CD14-positive monocyte (primary cell): ENCODE measurements around the gene OSBP2. TPM values are rescaled to one million over a fixed set of nuclear protein-coding genes. Genes with fewer than 3 reads are reported as not detected.

Experiments
- DNase-seq, 3 donors: peaks; one replicate each; pipeline ENCODE4 v3.0.0-alpha.2; 2011 to 2022
- H2AFZ ChIP-seq: 2 replicates; pipeline ENCODE4 v1.6.0; 2012; ENCODE audit warnings: mild to moderate bottlenecking, low read depth, low read length, inconsistent platforms; ENCODE audit not compliant: insufficient read depth, poor library complexity, severe bottlenecking
- H3K27ac ChIP-seq, 2 donors: 1 replicate in 1 of 2; 2 replicates in 1 of 2; pipeline ENCODE4 v1.5.1; 2012 to 2013; ENCODE audit warnings: low read length in 2 of 2, control low read depth in 1 of 2, inconsistent platforms in 1 of 2, low read depth in 1 of 2, mild to moderate bottlenecking in 1 of 2
- H3K27me3 ChIP-seq, 2 donors: one replicate each; pipeline versions ENCODE4 v1.6.0 to v1.6.1; 2011 to 2013; ENCODE audit warnings: low read length in 2 of 2; ENCODE audit not compliant: control insufficient read depth in 2 of 2, insufficient read depth in 2 of 2
- H3K36me3 ChIP-seq, 2 donors: replicated peaks in 1 of 2; 1 replicate in 1 of 2; 2 replicates in 1 of 2; pipeline versions ENCODE4 v1.5.1 to v1.6.1; 2012 to 2013; ENCODE audit warnings: low read length in 2 of 2, control low read depth in 1 of 2, inconsistent platforms in 1 of 2, mild to moderate bottlenecking in 1 of 2; ENCODE audit not compliant: insufficient read depth in 2 of 2, control insufficient read depth in 1 of 2
- H3K4me1 ChIP-seq, 2 donors: 1 replicate in 1 of 2; 2 replicates in 1 of 2; pipeline versions ENCODE4 v1.5.1 to v1.6.1; 2012 to 2013; ENCODE audit warnings: low read length in 2 of 2, control low read depth in 1 of 2, inconsistent platforms in 1 of 2, mild to moderate bottlenecking in 1 of 2, moderate library complexity in 1 of 2; ENCODE audit not compliant: insufficient read depth in 2 of 2, control insufficient read depth in 1 of 2
- H3K4me2 ChIP-seq: replicated peaks from 2 replicates; pipeline ENCODE3; 2012; ENCODE audit warnings: low read length, moderate library complexity, mild to moderate bottlenecking; ENCODE audit not compliant: poor library complexity, severe bottlenecking; ENCODE audit errors: extremely low read depth
- H3K4me3 ChIP-seq, 3 experiments: fragments of 200-600 bp in 1 of 3; sonication (generic) in 1 of 3; replicated peaks in 1 of 3; 1 replicate in 2 of 3; 2 replicates in 1 of 3; pipeline ENCODE4 v1.5.1; 2011 to 2013; ENCODE audit warnings: low read length in 3 of 3, mild to moderate bottlenecking in 3 of 3, control low read depth in 2 of 3, low read depth in 2 of 3, inconsistent platforms in 1 of 3, moderate library complexity in 1 of 3
- H3K79me2 ChIP-seq: 2 replicates; pipeline ENCODE4 v1.6.0; 2012; ENCODE audit warnings: mild to moderate bottlenecking, control low read depth, inconsistent platforms, low read length, moderate library complexity; ENCODE audit not compliant: insufficient read depth
- H3K9ac ChIP-seq: 2 replicates; pipeline ENCODE4 v1.6.0; 2017; ENCODE audit warnings: low read length, mild to moderate bottlenecking; ENCODE audit not compliant: insufficient read depth, poor library complexity, severe bottlenecking
- H3K9me3 ChIP-seq, 2 donors: replicated peaks in 1 of 2; 1 replicate in 1 of 2; 2 replicates in 1 of 2; pipeline versions ENCODE4 v1.5.1 to v1.6.1; 2012 to 2013; ENCODE audit warnings: low read length in 2 of 2, control low read depth in 1 of 2; ENCODE audit not compliant: control insufficient read depth in 1 of 2, insufficient read depth in 1 of 2
- H4K20me1 ChIP-seq: 2 replicates; pipeline ENCODE4 v1.6.0; 2012; ENCODE audit warnings: mild to moderate bottlenecking, low read length, control low read depth, moderate library complexity; ENCODE audit not compliant: insufficient read depth
- H3K27ac Mint-ChIP-seq, 7 donors: one replicate each; pipeline ENCODE4 v1.8.0; 2020; ENCODE audit warnings: mild to moderate bottlenecking in 7 of 7, mixed read lengths in 7 of 7, moderate library complexity in 6 of 7, inconsistent platforms in 2 of 7
- H3K27me3 Mint-ChIP-seq, 3 donors: one replicate each; pipeline ENCODE4 v1.8.0; 2021 to 2022; ENCODE audit warnings: low read depth in 3 of 3, mild to moderate bottlenecking in 3 of 3, mixed read lengths in 3 of 3, moderate library complexity in 3 of 3, inconsistent platforms in 1 of 3
- H3K36me3 Mint-ChIP-seq, 2 donors: one replicate each; pipeline ENCODE4 v1.8.0; 2020; ENCODE audit warnings: mixed read lengths in 2 of 2, inconsistent platforms in 1 of 2, mild to moderate bottlenecking in 1 of 2
- H3K4me1 Mint-ChIP-seq: one replicate; pipeline ENCODE4 v1.8.0; 2020; ENCODE audit warnings: mild to moderate bottlenecking, mixed read lengths
- H3K4me3 Mint-ChIP-seq, 2 donors: one replicate each; pipeline ENCODE4 v1.8.0; 2020; ENCODE audit warnings: mild to moderate bottlenecking in 2 of 2, mixed read lengths in 2 of 2, moderate library complexity in 1 of 2
- H3K9me3 Mint-ChIP-seq, 7 donors: one replicate each; pipeline ENCODE4 v1.8.0; 2020 to 2022; ENCODE audit warnings: mixed read lengths in 7 of 7, mild to moderate bottlenecking in 6 of 7, moderate library complexity in 6 of 7, inconsistent platforms in 2 of 7
- CTCF ChIP-seq: fragments of 200-600 bp; IDR thresholded peaks from one replicate; pipeline ENCODE4 v1.8.0; 2022; ENCODE audit warnings: antibody characterized with exemption, mild to moderate bottlenecking
- WGBS: methylation state at CpG from one replicate; pipeline ENCODE4 v1.1.5; 2013; ENCODE audit warnings: missing lambda C conversion rate; ENCODE audit not compliant: insufficient coverage; 5-methylcytosine and 5-hydroxymethylcytosine counted together
- intact Hi-C, 2 donors: fragments of 100-400 bp; cut with micrococcal nuclease; formaldehyde crosslinking; loops; one replicate each; pipeline versions ENCODE4 v1.15.0 to v1.15.1; 2023
- polyA plus RNA-seq, 3 donors: library from polyadenylated mRNA; depleted of rRNA in 1 of 3; unstranded in 2 of 3; stranded (reverse) in 1 of 3; fragments of 300-500 nt in 2 of 3; fragments of >200 nt in 1 of 3; fragmentation: Illumina TruSeq in 2 of 3; gene quantifications; 1 replicate in 2 of 3; 2 replicates in 1 of 3; pipeline ENCODE4 v1.2.3, GENCODE V29; 2012 to 2021

Gene OSBP2
- polyA plus RNA-seq, 3 donors = 0.21 to 0.54 TPM; not detected in 1

GRCh38 chr22:30874431-30875370 is 180.0 kb downstream of the OSBP2 start:
- Histone ChIP-seq H3K9me3 (no peaks in the 10 kb centered on the region), H3K9ac (no peak overlapping the region), H3K79me2 (no peaks in the 10 kb centered on the region), H3K4me1 (no peaks in the 10 kb centered on the region), H2AFZ (no peak overlapping the region), H3K36me3 (no peaks in the 10 kb centered on the region), H3K27me3 (no peaks in the 10 kb centered on the region), H3K4me3 (no peak overlapping the region), H4K20me1 (no peaks in the 10 kb centered on the region), H3K4me2 (no peak overlapping the region), H3K27ac (no peak overlapping the region)
- H3K27ac Mint-ChIP-seq = no peak overlapping the region
- H3K36me3 Mint-ChIP-seq = no peaks in the 10 kb centered on the region
- peaks cover 0 to 5% (median 2%) of the 10 kb centered on the region in 3 donors for H3K27me3 Mint-ChIP-seq
- no peaks in the 10 kb centered on the region for H3K9me3 Mint-ChIP-seq
- TF ChIP-seq CTCF = no peak
- 85% methylated on average over 7 of the region's 21 CpGs for WGBS
- no peak for DNase-seq
- H3K4me3 Mint-ChIP-seq = no peak overlapping the region
- intact Hi-C loops = no loop called here
- H3K4me1 Mint-ChIP-seq = no peaks in the 10 kb centered on the region

- peak overlapping the region in 1 of 7 donors; percentile 73 for H3K27ac Mint-ChIP-seq
- DNase-seq = no peak
These were observed 181.0 kb downstream of the OSBP2 start for GRCh38 chr22:30875481-30876215.

More at GRCh38 chr22:30875481-30876215, 181.0 kb downstream of the OSBP2 start:
- Histone ChIP-seq H3K79me2 (no peaks in the 10 kb centered on the region), H2AFZ (no peak overlapping the region), H3K9ac (no peak overlapping the region), H3K4me2 (no peak overlapping the region), H3K36me3 (no peaks in the 10 kb centered on the region), H3K4me3 (no peak overlapping the region), H3K9me3 (no peaks in the 10 kb centered on the region), H3K27me3 (no peaks in the 10 kb centered on the region), H3K4me1 (no peaks in the 10 kb centered on the region), H3K27ac (no peak overlapping the region), H4K20me1 (no peaks in the 10 kb centered on the region)
- Mint-ChIP-seq H3K27me3 (peaks cover 0 to 8% (median 2%) of the 10 kb centered on the region in 3 donors), H3K9me3 (no peaks in the 10 kb centered on the region), H3K36me3 (no peaks in the 10 kb centered on the region), H3K4me1 (no peaks in the 10 kb centered on the region), H3K4me3 (no peak overlapping the region)
- intact Hi-C loops = no loop called here
- WGBS = 89% methylated on average over 16 of the region's 17 CpGs
- TF ChIP-seq CTCF = no peak
